HepG2 (cell line): Measurements from ENCODE around the gene SMAD3. TPM values are rescaled to one million over a fixed set of nuclear protein-coding genes. Genes with fewer than 3 reads are reported as not detected.

Experiments used
- ARID3A ChIP-seq: IDR thresholded peaks from 2 replicates; pipeline ENCODE4 v1.6.1; 2012; ENCODE audit warnings: low read depth, low read length, improper control_type of control experiment
- HNF1B ChIP-seq: sonication (generic); formaldehyde crosslinking; IDR thresholded peaks from 2 replicates; pipeline ENCODE4 v1.5.1; 2020; ENCODE audit warnings: mild to moderate bottlenecking, moderate library complexity, missing genetic modification reagents
- MEIS1 ChIP-seq: sonication (generic); formaldehyde crosslinking; IDR thresholded peaks from 2 replicates; pipeline ENCODE4 v1.9.0; 2021; ENCODE audit warnings: mild to moderate bottlenecking, missing genetic modification reagents, moderate library complexity, borderline replicate concordance
- MNT ChIP-seq: fragments of 450-650 bp; IDR thresholded peaks from 2 replicates; pipeline ENCODE4 v1.6.1; 2016
- SSRP1 ChIP-seq: IDR thresholded peaks from 2 replicates; pipeline ENCODE4 v1.6.1; 2016; ENCODE audit warnings: control low read depth
- TBX2 ChIP-seq: sonication (generic); formaldehyde crosslinking; IDR thresholded peaks from 2 replicates; pipeline ENCODE4 v1.5.0; 2020; ENCODE audit warnings: missing genetic modification reagents, mild to moderate bottlenecking, borderline replicate concordance
- TEAD3 ChIP-seq: optimal IDR thresholded peaks from 2 replicates; pipeline ENCODE3; 2016; ENCODE audit warnings: borderline replicate concordance
- ZBTB21 ChIP-seq: sonication (generic); formaldehyde crosslinking; IDR thresholded peaks from 2 replicates; pipeline ENCODE4 v1.4.0; 2020; ENCODE audit warnings: missing genetic modification reagents
- ZBTB34 ChIP-seq: sonication (generic); formaldehyde crosslinking; IDR thresholded peaks from 2 replicates; pipeline ENCODE4 v1.8.0; 2022; ENCODE audit warnings: mild to moderate bottlenecking, missing genetic modification reagents
- ZNF142 ChIP-seq: sonication (generic); formaldehyde crosslinking; IDR thresholded peaks from 2 replicates; pipeline ENCODE4 v1.4.0; 2020; ENCODE audit warnings: missing genetic modification reagents
- ZNF317 ChIP-seq: sonication (generic); formaldehyde crosslinking; IDR thresholded peaks from 2 replicates; pipeline ENCODE4 v1.5.0; 2020; ENCODE audit warnings: mild to moderate bottlenecking, missing genetic modification reagents
- ZNF34 ChIP-seq: sonication (generic); formaldehyde crosslinking; IDR thresholded peaks from 2 replicates; pipeline ENCODE4 v1.4.0; 2020; ENCODE audit warnings: mild to moderate bottlenecking, missing genetic modification reagents, borderline replicate concordance
- polyA plus RNA-seq, 8 experiments: library from polyadenylated mRNA; depleted of rRNA in 3 of 8; stranded (reverse) in 7 of 8; unstranded in 1 of 8; fragments of >200 nt; fragmentation: Illumina TruSeq in 4 of 8; extraction: Trizol in 4 of 8; gene quantifications; 2 replicates each; pipeline versions ENCODE4 v1.2.1 to v1.2.3, GENCODE V29; 2011 to 2016; ENCODE audit warnings: low read depth in 4 of 8, missing spikeins in 1 of 8, mixed read lengths in 1 of 8; ENCODE audit not compliant: insufficient read depth in 1 of 8
- total RNA-seq, 5 experiments: library from RNA; depleted of rRNA; stranded (reverse); fragments of >200 nt; fragmentation: Illumina TruSeq; extraction: Trizol; gene quantifications; 2 replicates each; pipeline ENCODE4 v1.2.3, GENCODE V29; 2016; ENCODE audit warnings: low read depth in 1 of 5

Gene SMAD3
- total and polyA plus RNA-seq, 2 of the 13 experiments (the other 11 are each of a cell fraction or from before 2014, with no cell fraction given), result 8.6 to 56.3 TPM

DNA sequence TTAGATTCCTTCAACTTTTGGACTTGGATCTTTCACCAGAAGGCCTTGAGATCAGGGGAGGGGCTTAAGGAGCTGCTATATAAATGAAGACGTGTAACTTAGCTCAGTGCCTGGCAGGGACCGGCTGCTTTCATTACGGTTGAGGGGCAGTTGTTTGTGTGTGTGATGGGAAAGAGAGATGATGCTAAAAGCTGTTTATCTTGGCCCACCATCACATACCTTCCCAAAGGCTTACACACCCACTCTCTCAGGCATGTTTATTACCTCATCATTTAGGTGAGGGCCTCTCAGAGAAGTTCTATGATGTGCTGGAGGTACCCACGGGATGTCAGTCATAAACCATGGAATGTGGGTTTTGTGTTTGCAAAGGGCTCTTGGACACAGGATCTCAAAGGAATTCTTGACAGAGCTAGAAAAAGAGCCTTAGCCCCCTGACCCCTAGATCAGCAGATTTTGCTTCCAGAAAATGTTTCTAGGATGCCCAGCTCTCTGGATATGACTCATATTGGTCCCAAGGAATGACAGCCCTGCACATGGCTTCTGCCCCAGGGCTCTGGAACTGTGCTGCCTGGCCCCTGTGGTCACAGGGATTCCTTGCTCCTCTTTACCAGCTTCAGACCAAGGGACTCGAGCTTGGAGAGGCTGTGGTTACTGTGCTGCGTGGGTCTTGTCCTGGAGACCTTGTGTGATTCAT is 15.9 kb upstream of the SMAD3 start (continued):
- peak; percentile 57 for TF ChIP-seq MNT
- 0 out of 2 replicates have a peak, but pooled peaks have one; percentile 30 for TF ChIP-seq ARID3A
- peak; percentile 15 for TF ChIP-seq TEAD3 (CRISPR knock-in tag)
- no peak for TF ChIP-seq ZNF317 (CRISPR knock-in tag)
- TF ChIP-seq HNF1B, result peak; percentile 31; the same call in 1 of the 2 replicates
- TF ChIP-seq ZNF142 (CRISPR knock-in tag), result no peak
- no peak for TF ChIP-seq ZBTB34 (CRISPR knock-in tag)
- TF ChIP-seq TBX2, result no peak
- no peak for TF ChIP-seq ZNF34 (CRISPR knock-in tag)
- no peak for TF ChIP-seq ZBTB21
- no peak for TF ChIP-seq SSRP1
- no peak for TF ChIP-seq MEIS1
